HepG2 (cell line): ENCODE results near the gene SPIN1. TPM values are rescaled to one million over a fixed set of nuclear protein-coding genes. Genes with fewer than 3 reads are reported as not detected.

Experiments used
- ATAC-seq: fragments of 200-7000 bp; cut with Tn5 transposase; 3 replicates; pipeline ENCODE4 v1.9.1; 2020; ENCODE audit warnings: mild to moderate bottlenecking, moderate library complexity
- BruUV-seq: library from RNA; stranded (reverse); fragments of 400-500 nt; replicated peaks from 2 replicates; lab custom pipeline; 2021; lab: Mats Ljungman, UMichigan
- CTCF ChIA-PET: fragments of 300-600 bp; formaldehyde crosslinking; extraction: SDS; loops from one replicate; lab custom pipeline; 2021; ENCODE audit warnings: low total read pairs, inconsistent platforms, low intra/inter-chr PET ratio; lab: Yijun Ruan, JAX
- POLR2A ChIA-PET: fragments of 350-600 bp; sonication (Branson Sonifier 250); formaldehyde crosslinking; loops from one replicate; lab custom pipeline; 2020; ENCODE audit warnings: antibody characterized with exemption, inconsistent platforms; lab: Yijun Ruan, JAX
- DNase-seq: peaks from one replicate; pipeline ENCODE4 v3.0.0-alpha.2; 2015; ENCODE audit warnings: low spot score
- FAIRE-seq: peaks from 3 replicates; lab custom pipeline; 2011; peaks lifted over from hg19 to GRCh38; lab: Jason Lieb, UNC
- H2AFZ ChIP-seq: one replicate; pipeline ENCODE4 v1.6.1; 2011; ENCODE audit warnings: low read length, inconsistent platforms
- H3K27ac ChIP-seq: fragments of 300-600 bp; 3 replicates; pipeline ENCODE4 v1.8.0; 2011; ENCODE audit warnings: mixed run types, mild to moderate bottlenecking, mixed read lengths, low read length, inconsistent platforms; ENCODE audit not compliant: insufficient read depth; ENCODE audit errors: extremely low read length
- H3K27me3 ChIP-seq, 2 experiments: fragments of 200-600 bp in 1 of 2; 2 replicates in 1 of 2; 3 replicates in 1 of 2; pipeline versions ENCODE4 v1.6.0 to v1.8.0; 2011; ENCODE audit warnings: low read length in 2 of 2, mild to moderate bottlenecking in 2 of 2, moderate library complexity in 2 of 2, inconsistent platforms in 1 of 2; ENCODE audit not compliant: insufficient read depth in 2 of 2, control insufficient read depth in 1 of 2
- H3K36me3 ChIP-seq, 2 experiments: fragments of 200-600 bp in 1 of 2; replicated peaks in 1 of 2; 2 replicates in 1 of 2; 3 replicates in 1 of 2; pipeline versions ENCODE4 v1.5.1 to v1.8.0; 2011; ENCODE audit warnings: low read length in 2 of 2, inconsistent platforms in 1 of 2; ENCODE audit not compliant: insufficient read depth in 2 of 2, control insufficient read depth in 1 of 2
- H3K4me1 ChIP-seq: 2 replicates; pipeline ENCODE4 v1.5.1; 2012; ENCODE audit warnings: low read length, inconsistent platforms; ENCODE audit not compliant: insufficient read depth
- H3K4me2 ChIP-seq: 2 replicates; pipeline ENCODE4 v1.6.0; 2011; ENCODE audit warnings: low read depth, low read length, inconsistent platforms
- H3K4me3 ChIP-seq, 3 experiments: fragments of 200-600 bp in 1 of 3; sonication (generic), shearing (Covaris generic) in 1 of 3; replicated peaks in 1 of 3; 2 replicates each; pipeline ENCODE4 v1.5.1; 2011 to 2016; ENCODE audit warnings: low read length in 3 of 3, inconsistent platforms in 2 of 3, low read depth in 2 of 3, mild to moderate bottlenecking in 2 of 3, control low read depth in 1 of 3, mixed read lengths in 1 of 3; ENCODE audit not compliant: insufficient read depth in 1 of 3
- H3K79me2 ChIP-seq: one replicate; pipeline ENCODE4 v1.6.1; 2011; ENCODE audit warnings: low read length, inconsistent platforms; ENCODE audit not compliant: insufficient read depth
- H3K9ac ChIP-seq: 2 replicates; pipeline ENCODE4 v1.6.0; 2011; ENCODE audit warnings: mild to moderate bottlenecking, low read depth, low read length, inconsistent platforms; ENCODE audit not compliant: insufficient read depth
- H3K9me3 ChIP-seq: 2 replicates; pipeline ENCODE4 v1.5.1; 2012; ENCODE audit warnings: mild to moderate bottlenecking, low read length
- H4K20me1 ChIP-seq: 2 replicates; pipeline ENCODE4 v1.6.0; 2011; ENCODE audit warnings: inconsistent platforms, mild to moderate bottlenecking, low read length, moderate library complexity; ENCODE audit not compliant: insufficient read depth
- HOXA3 ChIP-seq: sonication (generic); formaldehyde crosslinking; IDR thresholded peaks from 2 replicates; pipeline ENCODE4 v1.5.0; 2020; ENCODE audit warnings: missing genetic modification reagents
- MAFF ChIP-seq: IDR thresholded peaks from 2 replicates; pipeline ENCODE4 v1.6.1; 2011; ENCODE audit warnings: low read depth, low read length, improper control_type of control experiment
- MAFK ChIP-seq, 2 experiments: IDR thresholded peaks in 1 of 2; conservative IDR thresholded peaks in 1 of 2; 2 replicates each; pipeline ENCODE4 v1.6.1; 2011; ENCODE audit warnings: improper control_type of control experiment in 2 of 2, low read length in 2 of 2
- NFIC ChIP-seq: IDR thresholded peaks from 2 replicates; pipeline ENCODE4 v1.6.1; 2012; ENCODE audit warnings: mild to moderate bottlenecking, low read length, inconsistent platforms
- ZFP36 ChIP-seq: fragments of 150-350 bp; IDR thresholded peaks from 2 replicates; pipeline ENCODE4 v1.6.1; 2018; ENCODE audit warnings: borderline replicate concordance, low read length, low read depth; ENCODE audit not compliant: partially characterized antibody
- ZNF83 ChIP-seq: sonication (generic); formaldehyde crosslinking; IDR thresholded peaks from 2 replicates; pipeline ENCODE4 v1.4.0; 2020; ENCODE audit warnings: missing genetic modification reagents, mild to moderate bottlenecking, borderline replicate concordance
- WGBS: methylation state at CpG from one replicate; pipeline ENCODE4 v1.1.6; 2017; ENCODE audit warnings: low lambda C conversion rate; 5-methylcytosine and 5-hydroxymethylcytosine counted together
- in situ Hi-C: cut with HindIII; loops from 2 replicates; pipeline ENCODE4 v1.10.0; 2017; ENCODE audit warnings: low pct_unique_long_range_greater_than_20kb; ENCODE audit not compliant: extremely low pct_ligation_motif_present
- intact Hi-C: fragments of 100-400 bp; cut with micrococcal nuclease; formaldehyde crosslinking; loops from one replicate; pipeline ENCODE4 v1.10.0; 2022; ENCODE audit not compliant: unreplicated experiment
- polyA plus RNA-seq, 8 experiments: library from polyadenylated mRNA; depleted of rRNA in 3 of 8; stranded (reverse) in 7 of 8; unstranded in 1 of 8; fragments of >200 nt; fragmentation: Illumina TruSeq in 4 of 8; extraction: Trizol in 4 of 8; gene quantifications; 2 replicates each; pipeline versions ENCODE4 v1.2.1 to v1.2.3, GENCODE V29; 2011 to 2016; ENCODE audit warnings: low read depth in 4 of 8, missing spikeins in 1 of 8, mixed read lengths in 1 of 8; ENCODE audit not compliant: insufficient read depth in 1 of 8
- total RNA-seq, 5 experiments: library from RNA; depleted of rRNA; stranded (reverse); fragments of >200 nt; fragmentation: Illumina TruSeq; extraction: Trizol; gene quantifications; 2 replicates each; pipeline ENCODE4 v1.2.3, GENCODE V29; 2016; ENCODE audit warnings: low read depth in 1 of 5

SPIN1 gene
- total and polyA plus RNA-seq, 2 of the 13 experiments (the other 11 are each of a cell fraction or from before 2014, with no cell fraction given): 20.0 to 24.3 TPM

GRCh38 chr9:88378317-88378716, 9.9 kb upstream of the SPIN1 start:
- TF ChIP-seq MAFF: peak; percentile 37; the same call in 1 of the 2 replicates
- peak in 1 of 2 experiments; percentile 32; a peak in 1 of 4 replicates for TF ChIP-seq MAFK (conservative IDR thresholded peaks at IDR 0.05 in 1 of 2, IDR thresholded peaks at IDR 0.05 in 1 of 2; ENCODE audit: low read length in 2 of 2)
- TF ChIP-seq ZFP36: peak; percentile 81
- TF ChIP-seq NFIC: no peak
- intact Hi-C loops: no loop called here
- Histone ChIP-seq H3K79me2 (no peaks in the 10 kb centered on the region), H3K4me3 (no peak overlapping the region), H3K9ac (no peak overlapping the region), H3K27me3 (no peaks in the 10 kb centered on the region; a peak in 1 of 5 replicates), H3K9me3 (no peaks in the 10 kb centered on the region), H3K27ac (no peak overlapping the region), H3K4me2 (no peak overlapping the region), H3K36me3 (no peaks in the 10 kb centered on the region), H4K20me1 (no peaks in the 10 kb centered on the region), H2AFZ (no peak overlapping the region), H3K4me1 (no peaks in the 10 kb centered on the region)
- CTCF ChIA-PET: no interaction called here
- no TSS peak for BruUV-seq
- POLR2A ChIA-PET: no interaction called here
- in situ Hi-C loops: no loop called here
- WGBS: 18% methylated on average over 2 of the region's 2 CpGs
- no peak for FAIRE-seq
- ATAC-seq: peak; percentile 71
- DNase-seq: no peak

DNA sequence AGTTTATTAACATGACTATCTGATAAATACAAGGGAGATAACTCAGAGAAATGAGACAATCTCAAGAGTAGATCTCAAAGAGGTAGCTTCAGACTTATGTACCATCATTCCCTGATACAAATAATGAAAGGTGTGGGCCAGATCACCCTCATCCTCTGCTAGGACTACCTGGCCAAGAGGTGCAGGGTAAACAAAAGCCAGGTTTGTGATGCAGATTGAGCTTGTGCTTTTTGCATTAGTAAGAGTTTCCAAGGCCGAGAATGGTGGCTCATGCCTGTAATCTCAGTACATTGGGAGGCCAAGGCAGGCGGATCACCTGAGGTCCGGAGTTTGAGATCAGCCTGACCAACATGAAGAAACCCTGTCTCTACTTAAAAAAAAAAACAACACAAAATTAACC, 8.9 kb upstream of the SPIN1 start:
- ChIA-PET CTCF (no interaction called here), POLR2A (no interaction called here)
- Histone ChIP-seq H4K20me1 (no peaks in the 10 kb centered on the region), H3K27me3 (no peaks in the 10 kb centered on the region; a peak in 1 of 5 replicates), H3K4me2 (no peak overlapping the region), H3K36me3 (no peaks in the 10 kb centered on the region), H3K4me3 (no peak overlapping the region), H3K79me2 (no peaks in the 10 kb centered on the region), H3K4me1 (no peaks in the 10 kb centered on the region), H2AFZ (no peak overlapping the region), H3K9me3 (no peaks in the 10 kb centered on the region), H3K27ac (no peak overlapping the region), H3K9ac (no peak overlapping the region)
- in situ Hi-C loops: no loop called here
- TF ChIP-seq ZNF83 (CRISPR knock-in tag) (no peak), HOXA3 (no peak)
- FAIRE-seq: no peak
- no TSS peak for BruUV-seq
- 38% methylated on average over 3 of the region's 3 CpGs for WGBS
- ATAC-seq: no peak
- intact Hi-C loops: no loop called here
- no peak for DNase-seq
